ENCODE measurements around the gene GON4L.
"Not testable (repeated sequence)": the region's sequence is repeated elsewhere in the genome, so short reads cannot be mapped to it uniquely, and the experiment has no call there.

GON4L gene

GRCh38 chr1:155877945-155878344 lies 20.9 kb upstream of the GON4L start:
- no peak for DNase-seq (ENCODE audit: low read depth in 2 of 2)

GRCh38 chr1:155873860-155874259 lies 16.8 kb upstream of the GON4L start:
- DNase-seq (ENCODE audit: low read depth in 2 of 2): no peak

- no peak for DNase-seq (ENCODE audit: low read depth in 2 of 2)
These were observed 15.5 kb upstream of the GON4L start for GRCh38 chr1:155872527-155872926.

- DNase-seq (ENCODE audit: low read depth in 2 of 2): no peak
These were observed 14.4 kb upstream of the GON4L start for GRCh38 chr1:155871390-155871789.

GRCh38 chr1:155867766-155868165 lies 10.8 kb upstream of the GON4L start:
- no peak for DNase-seq (ENCODE audit: low read depth in 2 of 2)

GRCh38 chr1:155864393-155864792 lies 7.4 kb upstream of the GON4L start:
- no peak for DNase-seq (ENCODE audit: low read depth in 2 of 2)

GRCh38 chr1:155861896-155862295 lies 4.9 kb upstream of the GON4L start:
- DNase-seq (ENCODE audit: low read depth in 2 of 2): no peak

GRCh38 chr1:155860970-155861510 lies 4.0 kb upstream of the GON4L start:
- no peak for DNase-seq (ENCODE audit: low read depth in 2 of 2)

GRCh38 chr1:155859881-155860871 lies 3.2 kb upstream of the GON4L start:
- peak; percentile 27 to 31 for DNase-seq (ENCODE audit: low read depth in 2 of 2)

GRCh38 chr1:155859234-155859829 lies 2.3 kb upstream of the GON4L start, which contains the start of gene SYT11:
Gene SYT11, plus strand, starts transcription at chr1:155859567. Its CDS starts 195 bp downstream, at chr1:155859762.
- peak; percentile 84 to 89 for DNase-seq (ENCODE audit: low read depth in 2 of 2)

- no peak for DNase-seq (ENCODE audit: low read depth in 2 of 2)
These were observed 1.8 kb upstream of the GON4L start for GRCh38 chr1:155858800-155859233.

GRCh38 chr1:155856257-155856974 lies 598 bp downstream of the GON4L start:
- DNase-seq (ENCODE audit: low read depth in 2 of 2): no peak

GRCh38 chr1:155850345-155850744 lies 6.7 kb downstream of the GON4L start:
- no peak for DNase-seq (ENCODE audit: low read depth in 2 of 2)

- DNase-seq (ENCODE audit: low read depth in 2 of 2): no peak
These were observed 9.0 kb downstream of the GON4L start for GRCh38 chr1:155847823-155848529.

- DNase-seq (ENCODE audit: low read depth in 2 of 2): no peak
These were observed 12.1 kb downstream of the GON4L start for GRCh38 chr1:155844860-155845421.

- no peak for DNase-seq (ENCODE audit: low read depth in 2 of 2)
These were observed 16.6 kb downstream of the GON4L start for GRCh38 chr1:155840386-155840785.

GRCh38 chr1:155835548-155835947 lies 21.5 kb downstream of the GON4L start:
- no peak for DNase-seq (ENCODE audit: low read depth in 2 of 2)

GRCh38 chr1:155834927-155835399 lies 22.1 kb downstream of the GON4L start:
- DNase-seq (ENCODE audit: low read depth in 2 of 2): not testable (repeated sequence)

GRCh38 chr1:155834296-155834926 lies 22.6 kb downstream of the GON4L start:
- DNase-seq (ENCODE audit: low read depth in 2 of 2): no peak

GRCh38 chr1:155833665-155834295 lies 23.2 kb downstream of the GON4L start:
- no peak for DNase-seq (ENCODE audit: low read depth in 2 of 2)

Measured in activated CD8-positive, alpha-beta memory T cell treated with anti-CD3 and anti-CD28 coated beads for 4 hours (primary cell).